Endothelial cell of umbilical vein (primary cell): ENCODE results near the gene ZZZ3. TPM values are rescaled to one million over a fixed set of nuclear protein-coding genes. Genes with fewer than 3 reads are reported as not detected.
A peak's percentile ranks its signal among the peaks of the same experiment; 100 is the strongest.

ENCODE experiments used
- BruUV-seq: library from RNA; stranded (reverse); fragments of 400-500 nt; replicated peaks from 2 replicates; lab custom pipeline; 2021; lab: Mats Ljungman, UMichigan
- CTCF ChIA-PET: fragments of 300-600, 350-600 bp; sonication (Branson Sonifier 250); formaldehyde crosslinking; loops from one replicate; lab custom pipeline; 2021; ENCODE audit warnings: antibody characterized with exemption, inconsistent platforms; lab: Charles Lee
- POLR2A ChIA-PET: fragments of 300-600, 350-600 bp; sonication (Branson Sonifier 250); formaldehyde crosslinking; loops from one replicate; lab custom pipeline; 2021; ENCODE audit warnings: antibody characterized with exemption, inconsistent platforms; lab: Charles Lee
- DNase-seq: peaks from one replicate; pipeline ENCODE4 v3.0.0-alpha.2; 2011; ENCODE audit warnings: low read depth, low spot score
- FAIRE-seq: peaks from 2 replicates; lab custom pipeline; 2011; peaks lifted over from hg19 to GRCh38; lab: Jason Lieb, UNC
- H2AFZ ChIP-seq: 2 replicates; pipeline ENCODE4 v1.6.0; 2012; ENCODE audit warnings: low read depth, low read length, control low read depth, inconsistent platforms
- H3K27ac ChIP-seq: 2 replicates; pipeline ENCODE4 v1.5.1; 2011; ENCODE audit warnings: low read depth, mild to moderate bottlenecking, control low read depth, low read length, moderate library complexity; ENCODE audit not compliant: insufficient read depth
- H3K27me3 ChIP-seq, 2 experiments: 2 replicates each; pipeline versions ENCODE4 v1.6.0 to v1.6.1; 2011; ENCODE audit warnings: low read length in 2 of 2, mixed read lengths in 1 of 2; ENCODE audit not compliant: control insufficient read depth in 2 of 2, insufficient read depth in 2 of 2
- H3K36me3 ChIP-seq, 2 experiments: 2 replicates in 1 of 2; 3 replicates in 1 of 2; pipeline ENCODE4 v1.5.1; 2011; ENCODE audit warnings: low read length in 2 of 2, mild to moderate bottlenecking in 1 of 2, moderate library complexity in 1 of 2; ENCODE audit not compliant: control insufficient read depth in 2 of 2, insufficient read depth in 2 of 2; ENCODE audit errors: extremely low read depth in 1 of 2
- H3K4me1 ChIP-seq: 3 replicates; pipeline ENCODE4 v1.5.1; 2011; ENCODE audit warnings: mild to moderate bottlenecking, low read length; ENCODE audit not compliant: control insufficient read depth, insufficient read depth; ENCODE audit errors: extremely low read depth
- H3K4me2 ChIP-seq: 2 replicates; pipeline ENCODE4 v1.6.1; 2011; ENCODE audit warnings: low read length, control low read depth, mixed read lengths; ENCODE audit not compliant: insufficient read depth
- H3K4me3 ChIP-seq, 3 experiments: fragments of 200-600 bp in 1 of 3; sonication (generic), shearing (Covaris generic) in 1 of 3; replicated peaks in 1 of 3; 2 replicates each; pipeline ENCODE4 v1.5.1; 2011 to 2016; ENCODE audit warnings: control low read depth in 3 of 3, low read length in 3 of 3, mild to moderate bottlenecking in 2 of 3, inconsistent platforms in 1 of 3, low read depth in 1 of 3, moderate library complexity in 1 of 3; ENCODE audit not compliant: insufficient read depth in 1 of 3
- H3K79me2 ChIP-seq: 2 replicates; pipeline ENCODE4 v1.6.0; 2012; ENCODE audit warnings: low read length, inconsistent platforms; ENCODE audit not compliant: control insufficient read depth, insufficient read depth
- H3K9ac ChIP-seq: replicated peaks from 2 replicates; pipeline ENCODE3; 2011; ENCODE audit warnings: low read length, control low read depth; ENCODE audit not compliant: insufficient read depth; ENCODE audit errors: extremely low read depth
- H3K9me1 ChIP-seq: replicated peaks from 3 replicates; pipeline ENCODE4 v1.6.0; 2011; ENCODE audit warnings: mild to moderate bottlenecking, low read length; ENCODE audit not compliant: control insufficient read depth, insufficient read depth; ENCODE audit errors: extremely low read depth
- H3K9me3 ChIP-seq: replicated peaks from 2 replicates; pipeline ENCODE4 v1.5.1; 2012; ENCODE audit warnings: low read length, inconsistent platforms; ENCODE audit not compliant: control insufficient read depth, insufficient read depth
- H4K20me1 ChIP-seq: replicated peaks from 2 replicates; pipeline ENCODE3; 2011; ENCODE audit warnings: mild to moderate bottlenecking, low read length; ENCODE audit not compliant: control insufficient read depth, insufficient read depth; ENCODE audit errors: extremely low read depth
- CTCF ChIP-seq, 2 donors: IDR thresholded peaks; 1 replicate in 1 of 2; 2 replicates in 1 of 2; pipeline ENCODE4 v1.5.1; 2011; ENCODE audit warnings: low read length in 2 of 2, mild to moderate bottlenecking in 2 of 2, moderate library complexity in 2 of 2, control low read depth in 1 of 2, inconsistent platforms in 1 of 2, low read depth in 1 of 2; ENCODE audit not compliant: insufficient read depth in 1 of 2; ENCODE audit errors: extremely low read depth in 1 of 2
- GATA2 ChIP-seq: IDR thresholded peaks from 2 replicates; pipeline ENCODE4 v1.7.0; 2011; ENCODE audit warnings: low read depth, mild to moderate bottlenecking, moderate library complexity, mixed read lengths, low read length; ENCODE audit not compliant: insufficient read length, insufficient read depth
- JUN ChIP-seq: IDR thresholded peaks from 2 replicates; pipeline ENCODE4 v1.6.1; 2011; ENCODE audit warnings: borderline replicate concordance, low read depth; ENCODE audit not compliant: insufficient read length, insufficient read depth
- MAX ChIP-seq: IDR thresholded peaks from 2 replicates; pipeline ENCODE4 v1.6.1; 2011; ENCODE audit not compliant: insufficient read depth, insufficient read length
- MYC ChIP-seq: IDR thresholded peaks from one replicate; pipeline ENCODE4 v1.6.1; 2011; ENCODE audit warnings: mild to moderate bottlenecking, low read depth, low read length
- POLR2A ChIP-seq: IDR thresholded peaks from 2 replicates; pipeline ENCODE4 v1.6.1; 2012; ENCODE audit warnings: low read depth, mild to moderate bottlenecking, control low read depth, low read length
- dilution Hi-C: fragments of 300-500 bp; cut with MboI; formaldehyde crosslinking; loops from one replicate; pipeline ENCODE4 v1.15.0; 2019; ENCODE audit warnings: low sequenced_read_pairs; ENCODE audit not compliant: extremely low pct_ligation_motif_present
- intact Hi-C: fragments of 100-400 bp; cut with micrococcal nuclease; formaldehyde crosslinking; loops from one replicate; pipeline ENCODE4 v1.10.0; 2022
- polyA plus RNA-seq, 4 experiments: library from polyadenylated mRNA; depleted of rRNA in 3 of 4; stranded (reverse) in 3 of 4; unstranded in 1 of 4; fragments of >200 nt; gene quantifications; 2 replicates each; pipeline versions ENCODE4 v1.2.1 to v1.2.3, GENCODE V29; 2011 to 2012; ENCODE audit warnings: missing spikeins in 1 of 4
- total RNA-seq: library from RNA; stranded (reverse); gene quantifications from 2 replicates; pipeline ENCODE4 v1.2.3, GENCODE V29; 2021

ZZZ3 gene
- total and polyA plus RNA-seq, 2 donors (not counting 3 experiments of a cell fraction or from before 2014, with no cell fraction given): 13.1 to 54.3 TPM

- intact Hi-C loops: loop anchor here (10.0 kb wide), 2 partner anchors 263 to 403 kb away; partner anchors contain the start of gene AK5
- no peak for TF ChIP-seq JUN
- peak; percentile 18 to 33 for TF ChIP-seq CTCF (IDR thresholded peaks at IDR 0.05; ENCODE audit: extremely low read depth in 1 of 2, insufficient read depth in 1 of 2, low read depth in 1 of 2, low read length in 2 of 2)
- TF ChIP-seq MYC: no peak
- no peak for TF ChIP-seq POLR2A
- TF ChIP-seq GATA2: no peak
- TF ChIP-seq MAX: no peak
- BruUV-seq: no TSS peak
Measured at GRCh38 chr1:77687519-77687906, 5.1 kb upstream of the ZZZ3 start.

More at GRCh38 chr1:77687519-77687906, 5.1 kb upstream of the ZZZ3 start:
- Histone ChIP-seq H3K9ac (no peak overlapping the region), H3K36me3 (no peaks in the 10 kb centered on the region), H3K27ac (no peak overlapping the region), H3K79me2 (no peaks in the 10 kb centered on the region), H2AFZ (no peak overlapping the region), H3K9me1 (no peaks in the 10 kb centered on the region), H3K4me1 (peaks cover 10% of the 10 kb centered on the region), H3K9me3 (no peaks in the 10 kb centered on the region), H3K4me3 (no peak overlapping the region), H3K4me2 (no peak overlapping the region), H3K27me3 (no peaks in the 10 kb centered on the region), H4K20me1 (no peaks in the 10 kb centered on the region)
- no peak for DNase-seq
- dilution Hi-C loops: no loop called here
- FAIRE-seq: peak; percentile 56
- CTCF ChIA-PET: no interaction called here
- POLR2A ChIA-PET: interaction anchor here (0.7 kb wide), 1 partner anchor 157 kb away, joined by 3 read pairs; no protein-coding TSS in a partner anchor
